GM21576 (cell line): Measurements from ENCODE around the gene ZNHIT2.
"Not testable (repeated sequence)": the region's sequence is repeated elsewhere in the genome, so short reads cannot be mapped to it uniquely, and the experiment has no call there.

Experiments
- ATAC-seq: cut with Tn5 transposase; IDR thresholded peaks from one replicate; pipeline ENCODE4 v1.9.1; 2021; ENCODE audit warnings: mild to moderate bottlenecking, moderate library complexity; ENCODE audit not compliant: unreplicated experiment

The ZNHIT2 gene

DNA sequence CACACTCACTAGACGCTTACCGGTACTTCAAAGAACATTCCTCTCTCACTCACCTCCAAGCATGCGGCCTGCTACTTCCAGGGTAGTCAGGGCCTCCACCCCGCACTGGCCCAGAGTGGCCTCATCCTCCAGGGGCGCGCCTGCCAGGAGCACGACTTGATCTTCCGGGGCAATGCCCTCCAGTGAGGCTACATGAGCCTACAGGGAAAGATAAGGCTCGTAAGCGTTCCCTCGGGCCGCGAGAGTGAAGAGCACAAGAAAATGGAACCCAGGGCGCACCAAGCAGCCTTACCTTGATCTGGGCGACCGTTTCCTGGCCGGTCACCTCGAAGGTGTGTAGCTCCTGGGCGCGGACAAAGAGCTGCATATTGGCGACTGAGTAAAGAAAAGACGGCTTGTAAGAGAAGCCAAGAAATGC, 4.0 kb upstream of the ZNHIT2 start:
- ATAC-seq, result no peak

DNA sequence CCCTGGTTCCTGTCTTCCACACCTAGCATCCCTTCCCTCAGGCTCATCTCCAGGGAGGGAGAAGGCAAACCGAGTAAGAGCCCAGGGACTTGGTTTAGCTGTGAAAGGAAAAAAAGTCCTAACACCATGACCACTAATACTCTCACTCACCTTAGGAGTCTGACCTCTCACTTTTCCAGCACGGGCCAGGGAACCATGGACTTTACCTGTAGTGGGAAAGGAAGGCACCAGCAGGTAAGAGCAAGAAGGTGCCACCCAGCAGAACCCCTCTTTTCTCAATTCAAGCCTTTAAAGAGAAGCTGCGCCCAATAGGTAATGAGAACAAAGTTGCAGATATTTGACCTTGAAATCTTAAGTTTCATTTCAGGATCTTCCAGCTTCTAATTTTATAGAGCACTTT, 3.3 kb upstream of the ZNHIT2 start:
- ATAC-seq, result no peak

DNA sequence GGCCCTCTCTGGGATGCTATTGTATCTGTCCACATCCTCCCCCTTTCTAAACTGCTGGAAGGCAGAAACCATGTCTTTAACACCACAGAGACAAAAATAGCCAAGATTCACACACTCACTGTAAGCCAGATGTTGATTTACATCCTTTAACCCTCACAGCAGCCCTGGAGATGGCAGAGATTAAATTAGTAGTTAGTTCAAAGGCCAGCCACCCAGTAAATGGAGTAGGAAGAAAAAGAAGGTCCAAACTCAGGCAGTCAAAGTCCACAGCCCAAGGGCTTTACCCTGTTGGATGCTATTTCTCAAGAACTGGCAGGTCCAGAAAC, 2.1 kb upstream of the ZNHIT2 start:
- no peak for ATAC-seq

- not testable (repeated sequence) for ATAC-seq
Measured at GRCh38 chr11:65118891-65119669, 1.6 kb upstream of the ZNHIT2 start.

DNA sequence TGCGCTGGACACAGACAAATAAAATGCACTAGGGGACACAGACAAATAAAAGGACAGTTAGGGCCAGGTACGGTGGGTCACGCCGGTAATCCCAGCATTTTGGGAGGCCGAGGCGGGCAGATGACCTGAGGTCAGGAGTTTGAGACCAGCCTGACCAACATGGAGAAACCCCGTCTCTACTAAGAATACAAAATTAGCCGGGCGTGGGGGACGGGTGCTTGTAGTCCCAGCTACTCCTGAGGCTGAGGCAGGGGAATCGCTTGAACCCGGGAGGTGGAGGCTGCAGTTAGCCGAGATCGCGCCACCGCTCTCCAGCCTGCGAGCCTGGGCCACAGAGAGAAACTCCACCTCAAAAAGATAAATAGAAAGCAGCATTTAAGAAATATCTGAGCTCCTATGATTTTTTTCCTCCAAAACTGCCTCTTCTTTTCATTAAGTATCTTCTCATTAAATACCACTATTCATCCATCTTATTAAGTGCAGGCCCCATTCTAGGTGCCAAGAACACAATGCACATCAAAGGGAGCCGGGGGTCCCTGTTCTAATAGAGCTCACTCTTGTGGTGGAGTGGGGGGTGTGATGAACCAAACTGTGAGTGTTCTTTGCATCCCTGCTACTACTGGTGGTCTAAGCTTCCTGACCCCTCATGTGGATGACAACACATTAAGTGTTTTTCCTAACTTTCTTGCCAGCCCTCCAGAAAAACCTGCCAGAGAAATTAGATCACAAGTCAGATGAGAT, 766 bp upstream of the ZNHIT2 start:
- ATAC-seq, result no peak

DNA sequence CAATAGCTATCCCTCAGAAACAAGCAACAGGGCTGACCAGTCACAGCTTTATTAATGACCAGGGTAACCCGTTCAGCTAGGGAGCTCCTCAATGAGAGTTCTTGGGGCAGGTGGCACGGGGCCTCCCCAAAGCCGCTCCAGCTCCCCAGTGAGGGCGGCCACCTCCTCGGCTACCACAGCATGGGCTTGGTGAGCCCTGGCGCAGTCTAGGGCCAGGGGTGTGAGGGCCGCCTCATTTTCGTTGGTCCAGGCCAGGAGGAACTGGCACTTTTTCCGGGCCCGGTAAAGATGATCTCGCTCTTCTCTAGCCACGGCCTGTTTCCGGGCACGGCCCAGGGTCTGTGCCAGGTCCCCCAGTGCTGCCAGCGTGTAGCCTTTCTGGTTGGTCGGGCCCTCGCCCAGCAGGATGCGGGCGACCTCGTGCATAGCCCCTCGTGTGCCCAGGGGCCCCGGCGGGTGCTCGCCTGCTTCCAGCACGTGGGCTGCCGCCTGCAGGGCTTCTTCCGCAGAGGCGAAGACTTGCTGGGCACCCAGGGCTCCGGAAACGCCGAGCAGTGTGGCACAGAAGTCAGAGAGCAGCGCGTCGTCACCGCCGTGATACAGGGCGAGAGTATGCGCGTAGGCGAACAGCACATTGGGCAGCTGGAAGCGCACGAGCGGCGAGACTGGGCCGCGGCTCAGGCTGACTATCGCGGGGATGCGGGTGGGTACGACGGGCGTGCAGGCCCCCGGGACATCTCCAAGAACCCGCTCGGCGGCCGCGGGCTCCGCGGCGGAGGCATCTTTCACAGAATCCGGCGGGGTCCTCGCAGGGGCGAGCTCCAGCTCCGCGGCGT, 913 bp downstream of the ZNHIT2 start:
- no peak for ATAC-seq

DNA sequence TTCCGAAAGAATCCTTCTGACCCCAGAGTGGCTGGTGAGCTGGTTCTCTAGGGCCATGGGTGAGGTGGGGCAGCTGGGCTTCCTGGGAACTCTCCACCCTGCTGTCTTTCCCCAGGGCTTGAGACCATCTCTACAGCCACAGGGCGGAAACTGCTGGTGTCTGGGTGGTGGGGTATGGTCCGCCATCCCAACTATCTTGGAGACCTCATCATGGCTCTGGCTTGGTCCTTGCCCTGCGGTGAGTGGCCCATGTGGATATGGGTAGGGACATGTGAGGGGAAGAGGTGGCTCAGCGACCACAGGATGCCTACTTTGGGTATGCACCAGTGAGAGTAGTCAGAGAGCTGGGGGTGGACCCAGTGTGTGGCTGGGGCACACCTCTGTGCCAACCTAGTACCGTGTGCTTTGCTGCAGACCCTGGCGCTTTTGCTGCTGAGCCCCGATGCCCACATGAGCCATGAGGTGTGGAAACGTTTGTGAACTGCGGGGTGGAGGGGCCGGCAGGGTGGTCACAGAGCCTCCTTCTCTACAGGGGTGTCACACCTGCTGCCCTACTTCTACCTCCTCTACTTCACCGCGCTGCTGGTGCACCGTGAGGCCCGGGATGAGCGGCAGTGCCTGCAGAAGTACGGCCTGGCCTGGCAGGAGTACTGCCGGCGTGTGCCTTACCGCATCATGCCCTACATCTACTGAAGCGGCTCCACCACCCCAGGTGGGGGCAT, 2.0 kb downstream of the ZNHIT2 start:
- ATAC-seq, result no peak

DNA sequence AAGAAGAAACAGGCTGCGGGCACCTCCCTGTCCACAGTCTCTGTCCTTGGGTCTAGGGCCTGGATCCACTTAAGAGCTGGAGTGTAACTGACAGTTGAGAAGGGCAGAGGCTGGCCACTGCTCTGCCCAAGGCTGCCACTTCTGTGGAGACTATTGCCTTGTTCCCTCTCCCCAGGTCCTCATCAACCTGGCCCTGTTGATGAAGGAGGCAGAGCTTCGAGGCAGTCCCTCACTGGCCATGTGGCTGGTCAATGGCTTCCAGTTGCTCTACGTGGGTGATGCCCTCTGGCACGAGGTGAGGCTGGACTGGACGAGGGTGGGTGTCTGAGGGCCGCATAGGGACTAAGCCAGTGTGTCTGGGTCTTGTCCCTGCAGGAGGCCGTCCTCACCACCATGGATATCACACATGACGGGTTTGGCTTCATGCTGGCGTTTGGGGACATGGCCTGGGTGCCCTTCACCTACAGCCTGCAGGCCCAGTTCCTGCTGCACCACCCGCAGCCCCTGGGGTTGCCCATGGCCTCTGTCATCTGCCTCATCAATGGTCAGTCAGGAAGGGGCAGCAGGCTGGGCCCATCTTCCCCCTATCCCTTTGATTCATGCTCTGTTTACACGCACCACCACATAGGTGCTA, 2.8 kb downstream of the ZNHIT2 start:
- ATAC-seq, result no peak

GRCh38 chr11:65113839-65114238, 3.7 kb downstream of the ZNHIT2 start:
- no peak for ATAC-seq

- ATAC-seq, result no peak
Measured at GRCh38 chr11:65113361-65113756, 4.1 kb downstream of the ZNHIT2 start.

DNA sequence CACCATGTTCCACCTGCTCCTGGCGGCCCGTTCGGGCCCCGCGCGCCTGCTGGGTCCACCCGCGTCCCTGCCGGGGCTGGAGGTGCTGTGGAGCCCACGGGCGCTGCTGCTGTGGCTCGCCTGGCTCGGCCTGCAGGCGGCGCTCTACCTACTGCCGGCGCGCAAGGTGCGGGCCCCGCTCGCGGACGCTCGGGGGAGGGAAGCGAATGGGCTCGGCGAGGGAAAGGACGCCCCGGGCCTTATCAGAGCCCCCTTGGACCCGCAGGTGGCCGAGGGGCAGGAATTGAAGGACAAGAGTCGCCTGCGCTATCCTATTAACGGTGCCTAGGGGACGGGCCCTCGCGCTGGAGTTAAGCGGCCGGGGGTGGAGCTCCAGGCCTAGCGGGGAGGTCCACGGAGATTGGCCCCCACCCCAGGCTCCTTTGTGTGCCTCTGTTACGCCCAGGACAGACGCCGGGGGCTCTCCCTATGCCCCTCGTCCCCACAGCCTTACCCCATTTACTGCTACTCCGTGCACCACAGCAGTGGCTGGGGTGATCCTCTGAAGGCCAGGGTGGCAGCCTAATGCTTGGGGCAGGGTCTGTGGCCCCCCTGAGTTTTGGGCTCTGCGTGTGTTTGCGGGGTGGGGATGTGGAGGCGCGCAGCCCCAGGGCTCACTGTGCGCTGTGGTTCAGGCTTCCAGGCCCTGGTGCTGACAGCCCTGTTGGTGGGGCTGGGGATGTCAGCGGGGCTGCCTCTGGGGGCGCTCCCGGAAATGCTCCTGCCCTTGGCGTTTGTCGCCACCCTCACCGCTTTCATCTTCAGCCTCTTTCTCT, 4.7 kb downstream of the ZNHIT2 start:
- ATAC-seq, result no peak

DNA sequence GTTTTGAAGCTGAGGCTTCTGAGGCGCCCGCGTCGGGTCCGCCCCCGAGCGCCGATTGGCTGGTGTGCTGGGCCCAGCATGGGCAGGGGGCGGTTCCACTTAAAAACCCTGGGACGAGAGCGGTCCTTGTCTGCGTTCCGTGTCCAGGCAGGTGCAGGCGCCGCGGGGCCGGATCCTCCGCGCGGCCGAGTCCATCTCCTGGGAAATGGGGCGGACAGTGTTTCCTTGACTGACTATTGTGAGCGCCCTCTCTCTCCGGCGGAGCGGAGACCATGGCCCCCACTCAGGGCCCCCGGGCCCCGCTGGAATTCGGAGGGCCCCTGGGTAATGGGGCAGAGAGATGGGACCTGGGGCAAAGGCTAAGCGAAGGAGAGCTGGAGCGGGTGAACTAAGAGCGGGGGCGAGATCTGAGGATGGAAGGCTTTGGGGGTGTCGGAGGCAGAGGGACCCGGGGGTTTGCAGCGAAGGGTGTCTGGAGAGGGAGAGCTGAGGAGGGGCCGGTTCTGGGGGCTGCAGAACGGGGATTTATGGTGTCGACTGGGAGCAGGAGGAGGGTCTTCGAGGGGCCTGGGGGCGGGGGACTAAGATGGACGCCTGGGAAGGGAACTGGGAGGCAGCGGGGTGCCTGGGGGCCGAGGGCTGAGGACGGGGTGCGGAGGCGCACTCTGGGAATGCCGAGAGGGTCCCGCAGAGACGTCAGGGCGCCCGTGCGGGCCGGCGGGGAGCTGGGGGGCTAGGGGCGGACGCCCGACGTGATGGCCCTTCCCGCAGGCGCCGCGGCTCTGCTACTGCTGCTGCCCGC, 5.6 kb downstream of the ZNHIT2 start, which contains the start of gene TM7SF2:
TM7SF2 (plus strand) TSS at position 129 of the 802 bp plus-strand sequence; CDS start at position 273, 144 bp downstream.
- peak; percentile 61 for ATAC-seq

- ATAC-seq, result no peak
Measured at GRCh38 chr11:65111159-65111743, 6.2 kb downstream of the ZNHIT2 start.

- no peak for ATAC-seq
Measured at GRCh38 chr11:65110354-65110861, 7.1 kb downstream of the ZNHIT2 start.

- ATAC-seq, result no peak
Measured at GRCh38 chr11:65109231-65110198, 8.0 kb downstream of the ZNHIT2 start.

DNA sequence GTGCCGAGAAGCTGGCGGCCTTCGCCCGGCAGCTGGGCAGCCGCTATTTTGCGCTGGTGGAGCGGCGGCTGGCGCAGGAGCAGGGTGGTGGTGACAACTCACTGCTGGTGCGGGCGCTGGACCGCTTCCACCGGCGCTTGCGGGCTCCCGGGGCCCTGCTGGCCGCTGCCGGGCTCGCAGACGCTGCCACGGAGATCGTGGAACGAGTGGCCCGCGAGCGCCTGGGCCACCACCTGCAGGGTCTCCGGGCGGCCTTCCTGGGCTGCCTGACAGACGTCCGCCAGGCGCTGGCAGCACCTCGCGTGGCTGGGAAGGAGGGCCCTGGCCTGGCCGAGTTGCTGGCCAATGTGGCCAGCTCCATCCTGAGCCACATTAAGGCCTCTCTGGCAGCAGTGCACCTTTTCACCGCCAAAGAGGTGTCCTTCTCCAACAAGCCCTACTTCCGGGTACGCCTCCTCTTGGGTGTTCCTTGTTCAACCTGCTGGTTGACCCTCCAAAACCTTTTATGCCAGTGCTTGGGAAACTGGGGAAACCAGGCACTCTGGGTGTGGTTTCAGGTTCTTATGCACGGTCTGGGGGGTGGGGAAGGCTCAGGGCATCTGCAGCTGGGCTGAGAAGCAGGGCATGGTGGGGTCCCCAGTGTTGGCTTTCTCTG, 8.9 kb downstream of the ZNHIT2 start:
- no peak for ATAC-seq
